ENCODE results near the gene CPLX1.
"Not testable (repeated sequence)": the region's sequence is repeated elsewhere in the genome, so short reads cannot be mapped to it uniquely, and the experiment has no call there.

Gene CPLX1

DNA sequence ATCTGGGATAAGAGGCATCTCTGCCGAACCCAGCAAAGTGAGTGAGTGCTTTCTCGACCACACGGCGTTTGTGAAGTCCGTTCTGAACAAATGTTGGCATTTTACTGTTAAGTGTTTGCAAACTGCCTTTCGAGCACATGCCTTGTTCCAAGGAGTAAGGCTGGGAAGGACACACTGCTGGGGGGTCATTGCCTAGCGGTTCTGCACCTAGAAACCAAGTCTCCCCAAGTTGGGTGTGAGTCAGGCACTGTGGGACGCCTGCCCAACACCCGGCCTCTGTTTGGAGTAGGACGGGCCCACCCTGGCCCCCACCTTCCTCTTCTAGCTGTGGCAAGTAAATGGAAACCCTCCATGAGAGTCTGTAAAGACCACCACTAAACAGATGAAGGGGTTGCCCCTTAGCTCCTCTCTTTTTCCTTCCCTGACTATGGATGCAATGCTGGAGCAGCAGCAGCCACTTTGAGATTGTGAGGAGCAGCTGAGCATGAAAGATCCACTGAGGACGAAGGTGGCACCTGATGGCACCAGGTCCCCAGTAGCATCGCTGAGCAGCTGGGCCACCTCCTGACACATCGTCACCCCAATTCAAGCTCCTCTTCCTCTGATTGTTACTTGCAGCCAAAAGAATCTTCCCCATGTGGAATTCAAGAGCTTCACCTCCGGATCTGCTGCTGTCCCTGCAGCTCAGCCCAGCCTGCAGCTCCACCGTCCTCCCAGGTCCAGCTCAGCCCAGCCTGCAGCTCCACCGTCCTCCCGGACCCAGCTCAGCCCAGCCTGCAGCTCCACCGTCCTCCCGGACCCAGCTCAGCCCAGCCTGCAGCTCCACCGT lies 6.3 kb downstream of the CPLX1 start:
- no peak for DNase-seq

DNA sequence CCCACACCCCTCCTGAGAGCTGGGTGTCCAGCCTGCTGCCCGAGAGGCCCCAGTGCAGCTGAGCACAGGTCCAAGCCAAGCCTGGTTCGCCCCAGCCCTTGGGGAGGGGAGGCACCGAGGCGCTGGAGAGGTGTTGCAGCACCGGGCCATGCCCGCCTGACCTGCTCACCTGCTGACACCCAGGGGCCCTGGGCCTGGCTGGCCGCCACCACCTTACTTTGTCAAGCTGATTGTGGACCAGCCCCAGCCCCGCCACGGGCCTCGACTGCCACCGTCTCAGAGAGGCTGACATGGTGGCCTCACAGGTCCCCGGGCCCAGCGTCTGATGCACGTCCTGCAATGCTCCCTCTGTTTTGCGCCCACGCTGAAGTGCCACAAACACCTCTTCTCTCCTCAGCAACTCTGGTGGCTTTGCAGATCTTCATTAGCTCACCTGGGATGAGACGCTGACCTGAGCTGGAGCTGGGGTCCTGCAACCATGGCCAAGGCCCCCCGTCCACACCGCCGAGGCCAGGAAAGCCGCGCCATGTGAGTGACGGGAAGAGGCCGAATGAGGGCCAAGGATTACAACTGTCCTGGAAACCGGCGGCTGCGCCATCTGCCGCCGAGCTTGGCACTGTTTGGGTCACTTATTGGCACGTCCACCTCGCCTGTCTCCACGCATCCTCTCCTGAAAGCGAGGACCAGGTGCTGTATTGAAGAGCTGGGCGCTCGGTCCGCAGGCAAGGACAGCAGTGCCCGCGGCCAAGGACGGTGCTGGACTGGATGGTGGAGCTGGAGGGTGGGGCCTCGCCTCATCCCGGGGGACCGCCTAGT lies 7.6 kb downstream of the CPLX1 start:
- DNase-seq: no peak

DNA sequence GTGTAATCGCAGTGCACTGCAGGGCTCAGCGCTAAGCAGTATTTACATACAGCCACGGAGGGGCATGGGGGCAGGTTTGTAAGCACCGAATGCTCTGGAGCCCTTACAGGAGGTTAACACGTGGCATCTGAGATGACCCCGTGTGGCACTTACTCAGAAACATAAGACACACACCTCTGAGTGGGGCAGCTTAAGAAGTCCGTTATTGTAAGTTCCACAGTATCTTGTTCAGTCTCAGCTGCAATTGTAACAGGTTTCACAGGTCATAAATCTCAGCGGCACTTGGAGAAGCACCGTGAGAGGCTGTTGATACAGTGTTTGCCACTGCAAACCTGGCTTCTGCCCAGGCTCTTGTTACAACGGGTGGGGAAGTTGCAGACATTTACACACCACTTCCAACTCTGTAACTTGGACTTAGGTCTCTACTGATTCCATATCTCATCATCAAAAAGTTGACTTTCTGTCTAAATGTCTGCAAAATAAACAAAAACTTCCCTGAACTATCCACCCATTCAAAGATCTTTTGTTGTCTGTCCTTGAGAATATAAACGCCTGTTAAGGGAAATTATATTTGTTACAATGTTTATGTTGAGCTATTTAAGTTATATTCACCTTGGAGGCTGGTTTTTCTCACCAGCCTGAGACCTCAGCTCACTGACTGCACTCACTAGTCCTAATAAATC lies 10.3 kb downstream of the CPLX1 start:
- no peak for DNase-seq

DNA sequence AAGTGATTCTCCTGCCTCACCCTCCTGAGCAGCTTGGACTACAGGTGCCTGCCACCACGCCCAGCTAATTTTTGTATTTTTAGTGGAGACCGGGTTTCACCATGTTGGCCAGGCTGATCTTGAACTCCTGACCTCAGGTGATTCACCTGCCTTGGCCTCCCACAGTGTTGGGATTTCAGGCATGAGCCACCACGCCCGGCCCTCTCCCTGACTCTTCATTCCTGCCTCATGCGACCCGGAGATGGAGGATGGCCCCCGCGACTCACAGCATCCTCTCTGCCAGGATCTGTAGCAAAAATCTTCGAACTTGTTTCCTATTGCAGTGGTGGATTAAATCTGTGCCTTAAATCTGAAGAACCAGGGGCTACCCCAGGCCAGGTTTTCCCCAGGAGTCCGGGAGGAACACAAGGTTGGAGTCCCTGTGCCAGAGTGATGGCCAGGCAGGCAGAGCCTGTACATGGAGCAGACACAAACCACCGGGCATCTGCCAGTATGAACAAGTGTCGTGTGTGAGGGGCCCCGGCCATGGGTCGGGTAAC lies 11.5 kb downstream of the CPLX1 start:
- DNase-seq: no peak

DNA sequence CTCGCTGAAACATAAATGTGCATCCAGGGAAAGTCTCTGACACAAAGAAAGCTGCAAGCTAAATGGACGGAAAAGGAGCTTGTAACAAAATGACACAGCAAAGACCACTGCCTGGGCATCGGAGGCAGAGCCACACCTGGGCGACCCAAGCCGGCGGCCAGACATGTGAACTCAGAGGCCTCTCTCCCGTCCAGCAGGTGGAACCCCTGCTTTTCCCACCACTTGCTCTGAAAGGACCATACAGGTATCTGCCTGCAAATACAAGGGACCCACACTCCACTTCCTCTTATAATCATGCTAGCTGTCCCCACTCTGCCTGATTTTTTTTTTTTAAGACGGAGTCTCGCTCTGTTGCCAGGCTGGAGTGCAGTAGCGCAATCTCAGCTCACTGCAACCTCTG lies 12.0 kb downstream of the CPLX1 start:
- no peak for DNase-seq

DNA sequence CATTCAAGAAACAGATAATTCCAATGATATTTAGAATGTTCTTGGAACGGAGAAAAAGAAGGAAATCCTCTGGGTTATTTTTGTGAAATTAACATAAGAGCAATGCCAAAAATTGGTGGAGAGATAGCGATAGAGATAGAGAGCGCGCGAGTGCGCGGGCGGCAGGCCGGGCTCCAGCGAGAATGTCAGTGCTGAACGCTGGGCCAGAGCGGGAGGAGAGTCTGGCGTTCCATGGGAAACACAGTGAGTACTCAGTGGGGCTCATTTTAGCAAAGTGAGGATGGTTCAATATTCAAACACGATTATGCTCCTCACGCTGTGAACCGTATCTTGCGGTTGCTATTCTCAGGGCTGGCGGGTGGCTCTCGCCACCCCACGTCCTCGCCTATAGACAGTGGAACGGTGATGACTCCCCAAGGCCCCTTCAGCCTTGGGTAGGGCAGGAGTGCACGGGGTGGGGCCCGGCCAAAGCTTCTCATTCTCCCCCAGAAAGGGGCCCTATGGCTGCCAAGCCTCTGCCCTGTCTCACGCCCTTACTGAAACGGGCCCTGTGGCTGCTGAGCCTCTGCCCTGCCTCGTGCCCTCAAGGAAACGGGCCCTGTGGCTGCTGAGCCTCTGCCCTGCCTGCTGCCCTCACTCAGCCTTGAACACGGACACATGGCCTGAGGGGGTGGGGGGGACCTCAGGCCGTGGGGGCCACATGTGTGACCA lies 16.9 kb downstream of the CPLX1 start:
- DNase-seq: no peak

DNA sequence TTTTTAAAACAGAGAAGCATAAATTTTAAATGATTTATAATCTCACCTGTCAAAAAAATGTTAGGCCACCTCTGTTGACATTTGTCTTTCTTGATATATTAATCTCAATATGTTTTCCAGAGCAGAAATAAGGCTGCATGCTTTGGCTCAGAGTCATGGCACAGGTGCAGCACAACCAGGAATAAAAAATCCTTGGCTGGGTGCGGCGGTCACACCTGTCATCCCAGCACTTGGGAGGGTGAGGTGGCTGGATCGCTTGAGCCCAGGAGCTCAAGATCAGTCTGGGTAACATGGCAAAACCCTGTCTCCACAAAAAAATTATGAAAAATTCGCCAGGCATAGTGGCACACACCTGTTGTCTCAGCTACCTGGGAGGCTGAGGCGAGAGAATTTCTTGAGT lies 18.1 kb downstream of the CPLX1 start:
- no peak for DNase-seq

DNA sequence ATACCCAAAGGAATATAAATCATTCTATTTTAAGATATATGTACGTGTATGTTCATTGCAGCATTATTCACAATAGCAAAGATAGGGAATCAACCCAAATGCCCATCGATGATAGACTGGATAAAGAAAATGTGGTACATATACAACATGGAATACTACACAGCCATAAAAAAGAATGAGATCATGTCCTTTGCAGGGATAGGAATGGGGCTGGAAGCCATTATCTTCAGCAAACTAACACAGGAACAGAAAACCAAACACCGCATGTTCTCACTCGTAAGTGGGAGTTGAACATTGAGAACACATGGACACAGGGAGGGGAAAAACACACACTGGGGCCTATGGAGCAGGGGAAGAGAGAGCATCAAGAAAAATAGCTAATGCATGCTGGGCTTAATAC lies 18.9 kb downstream of the CPLX1 start:
- not testable (repeated sequence) for DNase-seq

DNA sequence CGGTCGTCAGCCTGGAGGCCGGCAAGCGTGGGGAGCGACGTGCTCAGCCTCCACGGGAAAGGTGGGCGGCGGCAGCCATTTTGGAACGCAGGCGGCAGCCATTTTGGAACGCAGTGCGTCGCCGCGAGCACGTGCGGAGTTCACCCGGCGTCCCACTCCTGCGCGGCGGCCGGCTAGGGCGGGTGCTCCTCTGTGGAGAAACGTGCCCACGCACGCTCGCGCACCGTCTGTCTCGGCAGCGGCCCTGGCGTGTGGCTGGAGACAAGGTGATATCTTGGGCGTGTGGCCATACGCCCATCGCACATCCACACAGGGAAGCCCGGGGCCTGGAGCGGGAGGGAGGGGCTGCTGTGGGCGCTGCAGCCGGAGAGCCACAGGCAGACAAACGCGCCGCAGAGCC lies 21.1 kb downstream of the CPLX1 start:
- no peak for DNase-seq

DNA sequence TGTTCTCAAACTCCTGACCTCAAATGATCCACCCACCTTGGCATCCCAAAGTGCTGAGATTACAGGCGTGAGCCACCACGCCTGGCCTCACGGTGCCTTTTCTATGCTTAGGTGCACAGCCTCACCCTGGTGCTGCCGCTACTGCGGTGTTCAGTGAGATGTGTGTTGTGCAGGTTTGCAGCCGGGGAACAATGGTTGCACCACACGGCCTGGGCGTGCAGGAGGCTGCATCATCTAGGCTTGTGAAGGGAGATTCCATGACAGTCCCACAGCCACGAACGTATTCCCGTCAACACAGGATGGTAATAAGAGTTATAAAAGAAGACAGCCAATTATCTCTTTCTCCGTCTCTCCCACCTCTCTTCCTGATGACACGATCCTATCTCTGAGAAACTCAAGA lies 22.0 kb downstream of the CPLX1 start:
- DNase-seq: no peak

DNA sequence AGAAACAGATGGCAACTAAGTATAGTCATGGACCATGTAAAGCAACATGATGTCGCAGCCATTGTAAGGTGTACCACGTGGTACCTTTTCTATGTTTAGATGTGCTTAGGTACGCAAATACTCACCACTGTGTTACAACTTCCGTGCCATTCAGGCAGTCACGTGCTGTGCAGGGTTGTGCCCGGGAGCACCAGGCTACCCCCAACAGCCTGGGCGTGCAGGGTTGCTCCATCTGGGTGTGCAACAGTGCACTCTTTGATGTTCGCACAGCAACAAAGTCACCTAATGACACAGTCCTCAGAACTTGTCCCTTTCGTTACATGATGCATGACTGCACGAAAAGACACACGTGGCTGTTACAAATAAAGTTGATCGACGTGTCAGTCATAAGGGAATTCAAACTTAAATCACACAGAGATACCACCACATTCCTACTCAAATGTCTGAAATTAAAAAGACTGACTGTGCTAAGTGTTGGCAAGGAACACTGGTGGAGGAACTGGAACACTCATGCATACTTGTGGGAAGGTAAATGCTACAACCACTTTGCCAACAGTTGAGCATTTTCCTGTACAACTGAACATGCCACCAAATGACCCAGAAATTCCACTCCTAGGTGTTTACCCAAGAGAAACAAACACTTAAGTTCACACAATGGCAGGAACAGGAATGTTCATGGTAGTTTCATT lies 24.3 kb downstream of the CPLX1 start:
- no peak for DNase-seq

DNA sequence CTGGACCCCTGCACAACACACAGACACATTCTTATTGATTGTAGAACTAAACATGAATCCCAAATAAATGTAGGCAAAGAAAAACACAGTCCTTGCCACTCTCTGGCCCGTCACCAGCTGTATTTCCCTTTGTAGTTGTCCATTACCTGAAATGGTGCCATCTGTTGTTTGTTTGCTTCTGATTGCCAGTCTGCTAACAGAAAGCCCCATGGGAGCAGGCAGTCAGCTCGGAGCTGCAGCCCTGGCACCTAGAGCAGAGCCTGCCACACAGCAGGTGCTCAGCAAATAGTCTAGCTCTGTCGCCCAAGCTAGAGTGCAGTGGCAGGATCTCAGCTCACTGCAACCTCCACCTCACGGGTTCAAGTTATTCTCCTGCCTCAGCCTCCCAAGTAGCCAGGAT lies 28.9 kb downstream of the CPLX1 start:
- no peak for DNase-seq

DNA sequence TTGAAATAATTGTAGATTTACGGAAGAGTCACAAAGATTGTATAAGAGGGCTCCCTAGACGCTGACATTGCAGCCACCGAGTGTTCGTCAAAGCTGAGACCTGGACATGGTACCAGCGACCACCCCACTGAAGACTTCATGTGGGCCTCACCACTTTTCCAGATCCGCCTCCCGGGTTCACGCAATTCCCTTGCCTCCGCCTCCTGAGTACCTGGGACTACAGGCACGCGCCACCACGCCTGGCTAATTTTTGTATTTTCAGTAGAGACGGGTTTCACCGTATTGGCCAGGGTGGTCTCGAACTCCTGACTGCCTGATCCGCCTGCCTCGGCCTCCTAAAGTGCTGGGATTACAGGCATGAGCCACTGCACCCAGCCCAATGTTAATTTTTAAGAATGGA lies 29.7 kb downstream of the CPLX1 start:
- no peak for DNase-seq

DNA sequence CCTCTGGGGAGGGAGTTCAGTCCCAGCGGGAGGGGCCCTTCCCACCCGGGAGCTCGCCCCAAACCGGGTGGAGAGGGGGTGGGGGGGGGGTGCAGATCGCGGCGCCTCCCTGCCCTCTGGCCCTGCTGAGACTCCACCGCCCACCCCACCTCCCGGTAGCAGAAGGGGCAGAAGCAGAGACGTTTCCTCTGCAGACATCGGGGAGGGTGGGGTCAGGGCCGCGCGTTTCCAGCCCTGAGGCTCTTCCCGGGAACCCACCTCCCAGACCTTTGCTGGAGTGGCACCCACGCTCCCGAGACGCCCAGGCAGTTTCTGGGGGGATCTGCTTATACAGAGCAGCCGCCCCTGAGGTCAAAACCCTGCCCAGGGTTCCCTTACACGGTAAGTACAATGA lies 30.2 kb downstream of the CPLX1 start:
- no peak for DNase-seq

DNA sequence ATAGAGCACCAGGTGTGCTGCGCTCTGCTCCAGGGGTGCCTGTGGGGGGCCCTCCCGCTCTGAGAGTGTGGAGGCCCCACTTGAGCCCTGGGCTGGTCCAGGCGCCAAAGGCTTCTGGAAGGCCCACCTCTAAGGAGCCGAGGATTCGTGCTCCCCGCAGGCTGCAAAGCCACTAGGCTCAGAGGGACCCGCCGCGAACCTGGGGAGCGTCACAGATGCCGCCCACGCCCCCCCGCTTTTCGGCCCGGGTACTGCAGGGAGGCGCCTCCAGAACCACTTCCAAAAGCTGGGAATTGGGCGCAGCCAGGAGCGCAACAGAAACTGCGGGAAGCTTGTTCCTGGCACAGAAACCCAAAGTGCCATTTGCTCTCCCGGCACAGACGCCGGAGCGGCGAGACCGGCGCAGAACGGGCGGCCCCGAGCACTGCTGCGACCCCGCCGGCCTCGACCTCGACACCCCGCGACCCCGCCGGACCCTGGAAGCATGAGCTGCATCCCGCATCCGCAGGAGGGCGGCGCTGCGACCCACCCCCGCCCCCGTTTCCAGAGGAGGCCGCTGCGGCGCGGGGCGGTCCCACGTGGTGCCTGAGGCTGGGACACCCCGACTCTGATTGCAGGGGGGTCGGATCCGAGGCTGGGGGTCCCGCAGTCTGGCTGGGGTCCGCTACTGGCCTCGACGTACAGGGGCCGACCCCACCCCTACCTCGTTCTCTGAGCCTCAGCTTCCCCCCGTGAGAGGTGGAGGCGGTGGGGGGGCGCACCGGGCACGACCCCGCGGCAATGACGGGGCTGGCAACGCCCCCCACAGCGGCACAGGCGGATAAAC lies 30.8 kb downstream of the CPLX1 start:
- no peak for DNase-seq

DNA sequence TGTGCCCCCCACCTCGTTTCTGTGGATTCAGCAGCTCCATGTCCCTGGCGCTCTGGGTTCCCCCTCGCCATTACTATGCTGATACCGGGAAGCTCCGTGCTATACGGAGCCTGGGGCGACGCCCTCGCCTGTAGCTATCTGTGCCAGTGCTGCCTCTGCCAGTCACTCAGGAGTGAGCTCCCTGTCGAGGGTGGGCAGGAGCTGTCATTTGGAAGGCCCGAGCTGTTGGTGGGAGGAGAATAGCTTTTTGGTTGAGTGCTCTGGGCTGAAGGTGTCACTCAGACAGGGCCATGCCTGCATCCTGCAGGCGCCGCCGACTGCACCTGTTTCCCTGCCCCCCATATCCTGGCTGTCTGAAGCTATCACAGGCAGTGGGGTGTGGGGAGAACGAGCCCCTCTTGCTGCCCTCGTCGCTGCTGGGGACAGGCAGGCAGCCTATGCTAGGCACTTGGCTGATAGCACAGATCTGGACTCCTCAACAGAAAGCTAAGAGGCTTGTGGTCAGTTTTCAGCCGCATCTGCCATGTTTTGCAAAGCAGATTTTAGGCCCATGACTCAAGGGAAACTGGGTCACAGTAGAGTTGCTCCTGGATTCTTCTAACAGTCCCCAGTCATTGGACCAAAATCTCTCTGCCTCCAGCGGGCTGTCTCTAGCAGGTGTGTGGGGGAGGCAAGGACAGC lies 31.8 kb downstream of the CPLX1 start:
- DNase-seq: no peak

DNA sequence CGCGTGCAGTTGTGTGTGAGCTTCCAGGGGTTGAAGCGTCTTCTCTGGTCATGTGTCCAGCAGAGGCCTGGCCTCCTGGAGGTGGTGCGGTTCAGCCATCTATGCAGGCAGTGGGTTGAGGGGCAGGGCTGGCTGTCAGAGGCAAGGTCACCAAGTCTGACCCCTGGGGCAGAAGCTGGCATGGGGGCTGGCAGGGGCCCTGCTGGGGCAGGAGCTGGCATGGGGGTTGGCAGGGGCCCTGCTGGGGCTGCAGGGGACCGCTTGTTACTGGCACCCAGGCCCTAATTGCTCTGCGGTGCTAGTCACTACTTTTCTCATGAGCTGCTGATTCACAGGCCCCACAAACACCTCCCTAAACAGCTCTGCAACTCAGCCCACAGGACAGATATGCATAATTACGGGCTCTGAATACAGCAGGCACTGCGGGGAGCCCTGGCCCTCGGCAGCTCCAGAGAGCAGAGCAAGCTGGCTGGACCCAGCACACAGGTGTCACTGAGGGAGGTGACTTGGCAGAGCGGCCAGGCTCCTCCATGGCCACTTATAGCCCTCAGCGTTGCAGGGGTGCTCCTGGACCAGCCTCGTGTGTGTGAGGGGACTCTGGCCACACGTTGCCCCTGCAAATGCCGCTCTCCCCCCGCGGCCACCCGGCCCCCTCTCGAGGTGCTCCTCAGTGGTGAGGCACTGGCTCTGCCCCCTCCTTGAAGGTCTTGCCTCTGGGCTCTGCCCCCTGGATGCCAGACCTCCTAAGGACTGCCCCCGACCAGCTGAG lies 32.7 kb downstream of the CPLX1 start:
- DNase-seq: no peak

DNA sequence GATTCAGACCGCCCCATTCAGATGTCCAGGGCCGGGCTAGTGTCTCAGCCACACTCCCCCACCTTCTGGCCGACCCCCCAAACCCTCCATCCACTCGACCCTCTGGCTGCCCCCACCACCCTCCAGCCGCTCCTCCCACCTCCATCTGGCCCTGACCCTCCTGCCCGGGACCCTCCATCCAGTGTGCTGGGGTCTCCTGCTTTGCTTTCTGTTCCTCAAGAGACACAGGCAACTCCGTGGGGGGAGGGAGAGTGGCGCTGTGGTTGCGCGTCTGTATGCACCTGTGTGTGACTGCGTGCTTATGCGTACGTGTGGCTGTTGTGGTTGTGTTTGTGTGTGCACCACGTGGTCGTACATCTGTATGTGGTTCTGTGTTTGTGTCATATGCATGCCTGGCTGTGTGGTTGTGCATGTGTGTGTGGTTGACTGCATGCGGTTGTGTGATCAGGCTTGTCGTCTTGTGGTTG lies 33.3 kb downstream of the CPLX1 start:
- no peak for DNase-seq

DNA sequence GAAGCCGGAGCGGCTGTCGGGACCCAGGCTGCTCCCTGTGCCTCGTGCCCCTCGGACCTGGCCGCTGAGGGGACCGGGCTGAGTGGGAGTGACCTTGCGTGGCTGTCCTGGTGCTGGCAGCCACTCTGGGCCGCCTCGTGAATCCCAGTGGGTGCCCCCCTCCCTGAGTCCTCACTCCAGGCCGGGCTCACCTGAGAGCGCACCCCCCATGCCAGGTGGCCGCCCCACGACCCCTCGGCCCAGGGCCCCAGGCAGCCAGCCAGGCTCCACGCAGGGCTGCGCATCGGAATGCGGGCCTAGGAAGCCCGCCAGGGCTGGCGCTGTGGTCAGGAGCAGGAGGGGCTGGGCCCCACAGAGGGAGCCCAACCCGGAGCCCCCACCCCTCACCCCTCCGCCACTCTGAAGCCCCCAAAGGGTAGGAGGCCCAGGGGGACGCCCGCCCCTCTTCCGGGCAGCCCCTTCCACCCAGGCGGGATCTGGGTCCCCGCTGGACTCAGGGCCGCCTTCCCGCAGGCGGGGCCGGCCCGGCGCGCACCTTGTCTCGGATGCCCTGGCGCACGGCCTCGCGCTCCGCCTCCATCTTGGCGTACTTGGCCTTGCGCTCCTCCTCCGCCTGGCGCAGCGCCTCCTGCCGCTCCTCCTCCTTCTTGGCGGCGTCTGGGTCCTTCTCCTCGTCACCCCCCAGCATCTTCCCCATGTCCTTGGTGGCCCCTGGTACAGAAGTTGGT lies 33.9 kb downstream of the CPLX1 start:
- DNase-seq: no peak
